K562 (cell line): ENCODE results near the gene RPS15A. TPM values are rescaled to one million over a fixed set of nuclear protein-coding genes. Genes with fewer than 3 reads are reported as not detected.

Experiments
- ATAC-seq: fragments of 200-7000 bp; cut with Tn5 transposase; 3 replicates; pipeline ENCODE4 v1.9.1; 2020; ENCODE audit warnings: moderate library complexity
- BruUV-seq: library from RNA; stranded (reverse); fragments of 400-500 nt; replicated peaks from 2 replicates; lab custom pipeline; 2021; lab: Mats Ljungman, UMichigan
- CTCF ChIA-PET: fragments of 300-600 bp; formaldehyde crosslinking; extraction: SDS; loops from one replicate; lab custom pipeline; 2021; ENCODE audit warnings: low intra/inter-chr PET ratio; lab: Yijun Ruan, JAX
- POLR2A ChIA-PET: fragments of 300-600, 350-650 bp; sonication (Branson Sonifier 250); formaldehyde crosslinking; extraction: SDS; loops from one replicate; lab custom pipeline; 2021; ENCODE audit warnings: antibody characterized with exemption, inconsistent platforms; lab: Yijun Ruan, JAX
- DNase-seq, 4 experiments: peaks; one replicate each; pipeline versions ENCODE4 v3.0.0 to v3.0.0-alpha.2; 2011 to 2018; ENCODE audit warnings: low spot score in 3 of 4, mixed read lengths in 3 of 4; ENCODE audit errors: extremely low read depth in 1 of 4
- FAIRE-seq: peaks from 2 replicates; lab custom pipeline; 2011; peaks lifted over from hg19 to GRCh38; lab: Jason Lieb, UNC
- H2AFZ ChIP-seq: 2 replicates; pipeline ENCODE4 v1.6.0; 2011; ENCODE audit warnings: low read depth, low read length, control low read depth, inconsistent platforms
- H3K27ac ChIP-seq: fragments of 200-600 bp; 3 replicates; pipeline ENCODE4 v1.8.0; 2011; ENCODE audit warnings: low read depth, mild to moderate bottlenecking, control low read depth, inconsistent platforms, low read length, moderate library complexity, mixed read lengths; ENCODE audit errors: extremely low read depth
- H3K27me3 ChIP-seq, 2 experiments: fragments of 300-600 bp in 1 of 2; 2 replicates in 1 of 2; 3 replicates in 1 of 2; pipeline versions ENCODE4 v1.6.0 to v1.8.0; 2011; ENCODE audit warnings: inconsistent platforms in 2 of 2, low read length in 2 of 2, mild to moderate bottlenecking in 1 of 2, mixed read lengths in 1 of 2, moderate library complexity in 1 of 2; ENCODE audit not compliant: control insufficient read depth in 2 of 2, insufficient read depth in 2 of 2
- H3K36me3 ChIP-seq: fragments of 300-600 bp; 3 replicates; pipeline ENCODE4 v1.8.0; 2011; ENCODE audit warnings: mild to moderate bottlenecking, low read length, inconsistent platforms; ENCODE audit not compliant: control insufficient read depth, insufficient read depth
- H3K4me1 ChIP-seq, 2 experiments: fragments of 200-600 bp in 1 of 2; replicated peaks in 1 of 2; 2 replicates in 1 of 2; 3 replicates in 1 of 2; pipeline versions ENCODE4 v1.5.1 to v1.8.0; 2011; ENCODE audit warnings: inconsistent platforms in 2 of 2, low read length in 2 of 2, mild to moderate bottlenecking in 1 of 2, mixed read lengths in 1 of 2, moderate library complexity in 1 of 2; ENCODE audit not compliant: control insufficient read depth in 2 of 2, insufficient read depth in 2 of 2
- H3K4me2 ChIP-seq: 2 replicates; pipeline ENCODE4 v1.6.1; 2011; ENCODE audit warnings: low read length, control low read depth, inconsistent platforms, mixed read lengths; ENCODE audit not compliant: insufficient read depth
- H3K4me3 ChIP-seq: fragments of 200-600 bp; sonication (generic), shearing (Covaris generic); 2 replicates; pipeline ENCODE4 v1.5.1; 2016; ENCODE audit warnings: control low read depth, inconsistent platforms
- H3K79me2 ChIP-seq: fragments of 200-600 bp; 3 replicates; pipeline ENCODE4 v1.8.0; 2011; ENCODE audit warnings: low read length, inconsistent platforms; ENCODE audit not compliant: control insufficient read depth, insufficient read depth
- H3K9ac ChIP-seq, 2 experiments: 2 replicates each; pipeline versions ENCODE4 v1.6.0 to v1.6.1; 2011; ENCODE audit warnings: low read depth in 2 of 2, low read length in 2 of 2, control low read depth in 1 of 2, inconsistent platforms in 1 of 2, mild to moderate bottlenecking in 1 of 2, mixed read lengths in 1 of 2; ENCODE audit not compliant: insufficient read depth in 1 of 2
- H3K9me1 ChIP-seq: one replicate; pipeline ENCODE4 v1.6.0; 2011; ENCODE audit warnings: inconsistent platforms, mild to moderate bottlenecking, low read length, moderate library complexity; ENCODE audit not compliant: control insufficient read depth, insufficient read depth
- H3K9me3 ChIP-seq: replicated peaks from 2 replicates; pipeline ENCODE4 v1.5.1; 2011; ENCODE audit warnings: low read depth, low read length, inconsistent platforms; ENCODE audit not compliant: control insufficient read depth, insufficient read depth
- H4K20me1 ChIP-seq: replicated peaks from 2 replicates; pipeline ENCODE4 v1.6.1; 2011; ENCODE audit warnings: low read length, inconsistent platforms, mixed read lengths; ENCODE audit not compliant: control insufficient read depth, insufficient read depth
- E2F6 ChIP-seq, 2 experiments: IDR thresholded peaks; 2 replicates each; pipeline ENCODE4 v1.6.1; 2011; ENCODE audit warnings: borderline replicate concordance in 1 of 2, control low read depth in 1 of 2, low read depth in 1 of 2, low read length in 1 of 2, mild to moderate bottlenecking in 1 of 2, mixed read lengths in 1 of 2, moderate library complexity in 1 of 2; ENCODE audit not compliant: insufficient read depth in 1 of 2, insufficient read length in 1 of 2, poor library complexity in 1 of 2, severe bottlenecking in 1 of 2; ENCODE audit errors: extremely low read depth in 1 of 2
- FUS ChIP-seq: fragments of 200-400 bp; formaldehyde crosslinking; optimal IDR thresholded peaks from 2 replicates; pipeline ENCODE3; 2017; ENCODE audit warnings: low read depth, low read length
- GABPB1 ChIP-seq: sonication (generic); formaldehyde crosslinking; IDR thresholded peaks from 2 replicates; pipeline ENCODE4 v1.8.0; 2022; ENCODE audit warnings: mild to moderate bottlenecking, missing genetic modification reagents
- HINFP ChIP-seq: fragments of 450-650 bp; conservative IDR thresholded peaks from 2 replicates; pipeline ENCODE4 v1.6.1; 2016; ENCODE audit warnings: missing genetic modification characterization, low read depth, mild to moderate bottlenecking, control low read depth, missing compliant biosample characterization
- KAT7 ChIP-seq: sonication (generic); formaldehyde crosslinking; IDR thresholded peaks from 2 replicates; pipeline ENCODE4 v1.8.0; 2022; ENCODE audit warnings: missing genetic modification reagents, mild to moderate bottlenecking, borderline replicate concordance
- STAT6 ChIP-seq: sonication (generic); formaldehyde crosslinking; IDR thresholded peaks from 2 replicates; pipeline ENCODE4 v1.8.1; 2023; ENCODE audit warnings: mild to moderate bottlenecking, missing genetic modification reagents
- ZNF609 ChIP-seq: sonication (generic); formaldehyde crosslinking; IDR thresholded peaks from 2 replicates; pipeline ENCODE4 v1.8.1; 2023; ENCODE audit warnings: missing genetic modification reagents, mild to moderate bottlenecking, borderline replicate concordance
- WGBS: fragments of 100-300 bp; shearing (Covaris generic); methylation state at CpG from one replicate; pipeline ENCODE4 v1.1.6; 2016; ENCODE audit warnings: low coverage, mixed read lengths; ENCODE audit not compliant: insufficient coverage; ENCODE audit errors: missing lambda C conversion rate; 5-methylcytosine and 5-hydroxymethylcytosine counted together
- in situ Hi-C: fragments of 300-500 bp; cut with MboI; formaldehyde crosslinking; loops from 4 replicates; pipeline ENCODE4 v1.15.0; 2018; ENCODE audit warnings: inconsistent platforms, mixed read lengths
- intact Hi-C: fragments of 100-400 bp; cut with micrococcal nuclease; formaldehyde crosslinking; loops from 2 replicates; pipeline ENCODE4 v1.14.2; 2022
- polyA plus RNA-seq, 8 experiments: library from polyadenylated mRNA; depleted of rRNA in 4 of 8; stranded (reverse) in 5 of 8; unstranded in 3 of 8; fragments of >200 nt; fragmentation: Nextera tagmentation in 2 of 8; fragmentation: Illumina TruSeq in 1 of 8; extraction: Ambion mirVana in 2 of 8; extraction: Trizol in 1 of 8; gene quantifications; 2 replicates each; pipeline versions ENCODE4 v1.2.1 to v1.2.3, GENCODE V29; 2011 to 2014; ENCODE audit warnings: inconsistent platforms in 1 of 8, missing spikeins in 1 of 8
- total RNA-seq, 7 experiments: library from RNA; depleted of rRNA in 6 of 7; stranded (reverse); fragments of >200 nt in 6 of 7; fragmentation: Illumina TruSeq in 2 of 7; extraction: Trizol in 2 of 7; gene quantifications; 2 replicates each; pipeline versions ENCODE4 v1.2.1 to v1.2.3, GENCODE V29; 2011 to 2021; ENCODE audit warnings: low replicate concordance in 1 of 7

The RPS15A gene
- total and polyA plus RNA-seq, 9 of the 15 experiments (the other 6 are each of a cell fraction or from before 2014, with no cell fraction given) = 1,397 to 5,474 (median 2,798) TPM

- H3K36me3 ChIP-seq = peaks cover 87% of the 10 kb centered on the region
- under 1% methylated on average over 19 of the region's 20 CpGs for whole genome bisulfite sequencing
- H4K20me1 ChIP-seq = peaks cover 58% of the 10 kb centered on the region
- peak overlapping the region; percentile 89 for H3K27ac ChIP-seq
- H2AFZ ChIP-seq = no peak overlapping the region
- H3K79me2 ChIP-seq = peaks cover 64% of the 10 kb centered on the region
- no peaks in the 10 kb centered on the region for H3K27me3 ChIP-seq
- in situ Hi-C loops (no loop called here), intact Hi-C loops (no loop called here)
- H3K9ac ChIP-seq = peak overlapping the region; percentile 99 to 100
- no peaks in the 10 kb centered on the region for H3K9me1 ChIP-seq
- peak overlapping the region; percentile 99 for H3K4me3 ChIP-seq
- BruUV-seq = TSS peak; percentile 49
- ATAC-seq = no peak
- FAIRE-seq = no peak
- peak overlapping the region; percentile 99 for H3K4me2 ChIP-seq
- H3K9me3 ChIP-seq = no peaks in the 10 kb centered on the region
- H3K4me1 ChIP-seq = peaks cover 14% of the 10 kb centered on the region in 2 experiments; a peak in 4 of 5 replicates
- no peak for DNase-seq
- POLR2A ChIA-PET = interaction anchor here (0.8 to 11.9 kb wide), 9 partner anchors 14 to 305 kb away, joined by 3 to 342 read pairs (median 4); partner anchors contain the start of genes ARL6IP1 and SMG1
- CTCF ChIA-PET = no interaction called here
- TF ChIP-seq KAT7 (CRISPR knock-in tag) (0 out of 2 replicates have a peak, but pooled peaks have one; percentile 47), STAT6 (0 out of 2 replicates have a peak, but pooled peaks have one; percentile 20), FUS (no peak), HINFP (no peak), ZNF609 (0 out of 2 replicates have a peak, but pooled peaks have one; percentile 56), GABPB1 (CRISPR knock-in tag) (0 out of 2 replicates have a peak, but pooled peaks have one; percentile 29), E2F6 (IDR thresholded peaks at IDR 0.05; ENCODE audit: borderline replicate concordance in 1 of 2, extremely low read depth in 1 of 2, insufficient read depth in 1 of 2, insufficient read length in 1 of 2, low read depth in 1 of 2, low read length in 1 of 2, poor library complexity in 1 of 2, severe bottlenecking in 1 of 2) (no peak)
These were observed 1.2 kb downstream of the RPS15A start for GRCh38 chr16:18788828-18789514.
